ENCODE data around the gene SRSF11.

DNA sequence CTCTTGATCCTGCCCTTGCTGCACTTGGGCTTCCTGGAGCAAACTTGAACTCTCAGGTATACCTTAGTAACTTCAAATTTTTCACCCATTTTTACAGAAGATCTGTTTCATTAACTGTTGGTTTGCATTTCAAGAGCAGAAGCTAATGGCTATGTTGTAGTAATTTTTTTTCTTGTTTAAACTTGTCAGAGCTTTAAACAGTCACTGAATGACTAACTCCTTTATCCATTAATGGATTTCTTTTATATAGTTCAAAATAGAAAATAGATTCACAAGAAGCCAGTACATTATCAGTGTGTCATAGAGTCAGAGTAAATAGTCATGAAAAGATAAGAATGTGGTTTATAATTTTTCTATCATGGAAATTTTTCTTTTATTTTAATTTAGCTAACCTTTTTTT lies 13.6 kb downstream of the SRSF11 start:
- TF ChIP-seq, protein P1, sequence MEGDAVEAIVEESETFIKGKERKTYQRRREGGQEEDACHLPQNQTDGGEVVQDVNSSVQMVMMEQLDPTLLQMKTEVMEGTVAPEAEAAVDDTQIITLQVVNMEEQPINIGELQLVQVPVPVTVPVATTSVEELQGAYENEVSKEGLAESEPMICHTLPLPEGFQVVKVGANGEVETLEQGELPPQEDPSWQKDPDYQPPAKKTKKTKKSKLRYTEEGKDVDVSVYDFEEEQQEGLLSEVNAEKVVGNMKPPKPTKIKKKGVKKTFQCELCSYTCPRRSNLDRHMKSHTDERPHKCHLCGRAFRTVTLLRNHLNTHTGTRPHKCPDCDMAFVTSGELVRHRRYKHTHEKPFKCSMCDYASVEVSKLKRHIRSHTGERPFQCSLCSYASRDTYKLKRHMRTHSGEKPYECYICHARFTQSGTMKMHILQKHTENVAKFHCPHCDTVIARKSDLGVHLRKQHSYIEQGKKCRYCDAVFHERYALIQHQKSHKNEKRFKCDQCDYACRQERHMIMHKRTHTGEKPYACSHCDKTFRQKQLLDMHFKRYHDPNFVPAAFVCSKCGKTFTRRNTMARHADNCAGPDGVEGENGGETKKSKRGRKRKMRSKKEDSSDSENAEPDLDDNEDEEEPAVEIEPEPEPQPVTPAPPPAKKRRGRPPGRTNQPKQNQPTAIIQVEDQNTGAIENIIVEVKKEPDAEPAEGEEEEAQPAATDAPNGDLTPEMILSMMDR (IDR thresholded peaks at IDR 0.05) = no peak
- no peak for TF ChIP-seq SIN3A (IDR thresholded peaks at IDR 0.05; ENCODE audit: borderline replicate concordance, insufficient read depth, low read depth, low read length)
- no peak for TF ChIP-seq TCF7L2 (IDR thresholded peaks at IDR 0.05; ENCODE audit: low read depth, low read length)
